ENCODE measurements around the gene KRTAP3-2.
A peak's percentile ranks its signal among the peaks of the same experiment; 100 is the strongest.

KRTAP3-2 gene

GRCh38 chr17:40967582-40967981 lies 32.1 kb downstream of the KRTAP3-2 start:
- no peak overlapping the region for H3K4me3 ChIP-seq (ENCODE audit: control insufficient read depth, low read depth, low read length)
- no peak for DNase-seq (ENCODE audit: low read depth)
- TF ChIP-seq, protein P1, sequence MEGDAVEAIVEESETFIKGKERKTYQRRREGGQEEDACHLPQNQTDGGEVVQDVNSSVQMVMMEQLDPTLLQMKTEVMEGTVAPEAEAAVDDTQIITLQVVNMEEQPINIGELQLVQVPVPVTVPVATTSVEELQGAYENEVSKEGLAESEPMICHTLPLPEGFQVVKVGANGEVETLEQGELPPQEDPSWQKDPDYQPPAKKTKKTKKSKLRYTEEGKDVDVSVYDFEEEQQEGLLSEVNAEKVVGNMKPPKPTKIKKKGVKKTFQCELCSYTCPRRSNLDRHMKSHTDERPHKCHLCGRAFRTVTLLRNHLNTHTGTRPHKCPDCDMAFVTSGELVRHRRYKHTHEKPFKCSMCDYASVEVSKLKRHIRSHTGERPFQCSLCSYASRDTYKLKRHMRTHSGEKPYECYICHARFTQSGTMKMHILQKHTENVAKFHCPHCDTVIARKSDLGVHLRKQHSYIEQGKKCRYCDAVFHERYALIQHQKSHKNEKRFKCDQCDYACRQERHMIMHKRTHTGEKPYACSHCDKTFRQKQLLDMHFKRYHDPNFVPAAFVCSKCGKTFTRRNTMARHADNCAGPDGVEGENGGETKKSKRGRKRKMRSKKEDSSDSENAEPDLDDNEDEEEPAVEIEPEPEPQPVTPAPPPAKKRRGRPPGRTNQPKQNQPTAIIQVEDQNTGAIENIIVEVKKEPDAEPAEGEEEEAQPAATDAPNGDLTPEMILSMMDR (conservative IDR thresholded peaks at IDR 0.05; ENCODE audit: control insufficient read depth, insufficient read depth, low read depth, low read length), result no peak

DNA sequence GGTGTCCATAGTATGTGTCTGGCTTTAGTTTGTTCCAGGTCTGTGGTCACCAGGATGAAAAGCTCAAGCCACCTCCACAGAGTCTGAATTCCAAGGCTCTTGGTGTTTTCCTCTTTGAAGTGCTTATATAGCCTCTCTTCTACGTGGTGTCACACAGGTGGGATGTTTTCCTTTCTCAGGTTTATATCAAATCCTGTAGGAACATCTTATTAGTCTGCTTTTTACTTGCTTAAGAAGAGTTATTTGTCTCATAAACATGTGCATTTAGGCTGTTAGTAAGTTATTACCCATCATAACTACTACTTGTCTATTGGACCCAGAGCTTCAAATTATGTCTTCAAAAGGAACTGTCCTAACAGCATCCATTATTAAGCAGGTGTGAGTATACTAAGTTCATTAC lies 32.9 kb downstream of the KRTAP3-2 start, which contains the start of gene KRT39:
TSS of gene KRT39 (minus strand) at position 101 of the 400 bp plus-strand sequence. CDS start at position 9, 92 bp downstream.
- H3K4me3 ChIP-seq (ENCODE audit: control insufficient read depth, low read depth, low read length), result no peak within 1 kb of the TSS
- TF ChIP-seq, protein P1 (conservative IDR thresholded peaks at IDR 0.05; ENCODE audit: control insufficient read depth, insufficient read depth, low read depth, low read length), result no peak
- DNase-seq (ENCODE audit: low read depth), result no peak

DNA sequence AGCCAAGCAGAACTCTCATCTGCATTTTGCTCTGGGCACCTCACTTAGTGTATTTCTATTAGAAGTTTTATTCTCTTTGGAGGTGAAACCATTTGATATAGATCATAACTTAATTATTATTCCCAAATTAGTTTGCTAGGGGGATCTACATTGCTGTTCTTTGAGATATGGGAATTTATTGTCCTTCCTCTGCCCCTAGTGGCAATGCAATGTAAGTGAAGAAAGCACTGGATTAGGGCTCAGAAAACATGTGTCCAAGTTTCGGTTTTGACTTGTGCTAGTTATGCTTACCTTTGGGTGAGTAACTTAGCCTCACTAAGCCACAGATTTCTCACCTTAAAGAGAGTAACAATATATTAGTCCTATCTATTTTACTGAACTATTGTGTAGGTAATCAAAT lies 35.9 kb downstream of the KRTAP3-2 start:
- no peak overlapping the region for H3K4me3 ChIP-seq (ENCODE audit: control insufficient read depth, low read depth, low read length)
- peak; percentile 59 for DNase-seq (ENCODE audit: low read depth)
- TF ChIP-seq, protein P1 (conservative IDR thresholded peaks at IDR 0.05; ENCODE audit: control insufficient read depth, insufficient read depth, low read depth, low read length), result peak; percentile 80

DNA sequence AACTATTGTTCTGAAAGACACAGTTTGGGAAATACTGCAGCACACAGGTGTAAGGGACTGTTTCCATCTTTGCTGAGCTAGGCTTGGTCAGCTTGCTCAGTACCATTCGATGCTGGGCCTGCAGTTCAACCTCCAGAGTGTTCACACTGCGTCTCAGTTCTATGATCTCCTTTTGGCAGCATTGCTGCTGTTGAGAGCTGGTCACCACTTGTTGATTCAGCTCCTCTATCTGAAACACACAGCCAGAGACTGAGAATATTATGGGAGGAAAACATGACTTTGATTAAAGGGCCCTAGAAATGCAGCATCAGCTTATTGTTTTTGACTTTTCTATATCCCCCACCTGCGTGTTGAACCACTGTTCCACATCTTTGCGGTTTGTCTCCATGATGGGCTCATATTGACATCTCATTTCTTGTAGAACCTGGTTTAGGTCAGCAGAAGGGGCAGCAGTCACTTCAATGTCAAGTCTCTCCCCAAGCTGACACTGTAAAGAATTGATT lies 37.6 kb downstream of the KRTAP3-2 start:
- DNase-seq (ENCODE audit: low read depth), result no peak
- TF ChIP-seq, protein P1 (conservative IDR thresholded peaks at IDR 0.05; ENCODE audit: control insufficient read depth, insufficient read depth, low read depth, low read length), result no peak
- H3K4me3 ChIP-seq (ENCODE audit: control insufficient read depth, low read depth, low read length), result no peak overlapping the region

DNA sequence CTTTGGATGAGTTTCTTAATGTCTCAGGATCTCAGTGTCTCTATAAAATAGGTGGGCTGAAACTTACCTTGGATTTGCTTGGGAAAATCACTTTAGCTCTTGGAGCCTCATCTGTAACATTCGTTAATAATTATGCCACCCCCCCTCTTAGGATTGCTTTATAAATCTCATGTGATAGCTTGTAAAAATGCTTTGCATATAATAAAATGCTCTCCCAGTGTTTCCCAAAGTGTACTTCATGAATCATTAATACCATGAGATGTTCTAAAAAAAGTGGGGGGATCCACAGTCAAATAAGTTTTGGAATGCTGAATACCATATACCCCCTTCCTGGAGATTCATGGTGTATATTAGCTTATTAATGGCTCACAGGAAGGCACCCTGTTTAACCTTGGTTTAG lies 38.1 kb downstream of the KRTAP3-2 start:
- TF ChIP-seq, protein P1 (conservative IDR thresholded peaks at IDR 0.05; ENCODE audit: control insufficient read depth, insufficient read depth, low read depth, low read length), result no peak
- no peak overlapping the region for H3K4me3 ChIP-seq (ENCODE audit: control insufficient read depth, low read depth, low read length)
- no peak for DNase-seq (ENCODE audit: low read depth)

DNA sequence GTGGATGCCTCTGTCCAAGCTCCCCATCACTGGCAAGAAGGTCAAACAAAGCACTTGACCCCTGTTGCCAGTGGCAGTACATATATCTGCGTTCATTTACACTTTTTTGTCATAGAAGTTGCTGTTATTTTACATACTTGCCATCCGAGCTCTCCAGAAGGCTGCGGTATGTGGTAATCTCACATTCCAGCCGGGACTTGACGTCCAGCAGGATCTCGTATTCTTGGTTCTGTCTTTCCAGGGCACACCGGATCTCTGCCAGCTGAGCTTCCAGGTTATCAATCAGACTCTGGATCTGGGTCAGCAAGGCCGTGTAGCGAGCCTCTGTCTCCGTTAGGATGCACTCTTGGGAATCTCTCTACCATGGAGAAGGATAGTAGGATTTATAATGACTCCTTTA lies 39.6 kb downstream of the KRTAP3-2 start:
- DNase-seq (ENCODE audit: low read depth), result peak; percentile 11
- TF ChIP-seq, protein P1 (conservative IDR thresholded peaks at IDR 0.05; ENCODE audit: control insufficient read depth, insufficient read depth, low read depth, low read length), result no peak
- no peak overlapping the region for H3K4me3 ChIP-seq (ENCODE audit: control insufficient read depth, low read depth, low read length)

Measured in fibroblast of mammary gland (primary cell).